K562 (cell line): ENCODE data around the gene BTD. TPM values are rescaled to one million over a fixed set of nuclear protein-coding genes. Genes with fewer than 3 reads are reported as not detected.

Experiments
- ASH1L ChIP-seq: fragments of 450-650 bp; IDR thresholded peaks from 2 replicates; pipeline ENCODE4 v1.6.1; 2018; ENCODE audit warnings: borderline replicate concordance, mild to moderate bottlenecking, low read depth; ENCODE audit not compliant: partially characterized antibody
- CBFA2T3 ChIP-seq: fragments of 450-650 bp; IDR thresholded peaks from 2 replicates; pipeline ENCODE4 v1.6.1; 2017
- CTBP1 ChIP-seq: fragments of 450-650 bp; IDR thresholded peaks from 2 replicates; pipeline ENCODE4 v1.6.1; 2016; ENCODE audit warnings: borderline replicate concordance
- ELF4 ChIP-seq: fragments of 450-650 bp; formaldehyde crosslinking; IDR thresholded peaks from 2 replicates; pipeline ENCODE4 v1.4.0; 2022; ENCODE audit warnings: missing genetic modification characterization
- ID3 ChIP-seq, 2 experiments: fragments of 250-450 bp in 1 of 2; fragments of 450-650 bp in 1 of 2; sonication (Bioruptor Pico) in 1 of 2; IDR thresholded peaks; 2 replicates each; pipeline versions ENCODE4 v1.6.1 to v1.8.0; 2016 to 2021; ENCODE audit warnings: mild to moderate bottlenecking in 2 of 2, moderate library complexity in 2 of 2, missing compliant biosample characterization in 1 of 2, missing genetic modification characterization in 1 of 2
- KLF1 ChIP-seq: fragments of 450-650 bp; IDR thresholded peaks from 2 replicates; pipeline ENCODE4 v1.6.1; 2016; ENCODE audit warnings: missing genetic modification characterization, missing compliant biosample characterization
- LEF1 ChIP-seq: fragments of 450-650 bp; IDR thresholded peaks from 2 replicates; pipeline ENCODE4 v1.6.1; 2016; ENCODE audit warnings: mild to moderate bottlenecking
- MECOM ChIP-seq: fragments of 250-450 bp; sonication (Bioruptor Pico); IDR thresholded peaks from 2 replicates; pipeline ENCODE4 v1.8.0; 2022; ENCODE audit warnings: inconsistent platforms
- MTA1 ChIP-seq: fragments of 450-650 bp; IDR thresholded peaks from 2 replicates; pipeline ENCODE4 v1.6.1; 2017; ENCODE audit warnings: borderline replicate concordance
- POU5F1 ChIP-seq: fragments of 150-350 bp; IDR thresholded peaks from 2 replicates; pipeline ENCODE4 v1.6.1; 2014; ENCODE audit warnings: borderline replicate concordance, low read length, low read depth, mild to moderate bottlenecking; ENCODE audit not compliant: partially characterized antibody
- PTRF ChIP-seq: fragments of 450-650 bp; IDR thresholded peaks from 2 replicates; pipeline ENCODE4 v1.6.1; 2016; ENCODE audit warnings: mild to moderate bottlenecking, missing genetic modification characterization, missing compliant biosample characterization
- RFX7 ChIP-seq: fragments of 250-450 bp; sonication (Bioruptor Pico); IDR thresholded peaks from 2 replicates; pipeline ENCODE4 v1.5.1; 2021; ENCODE audit warnings: mild to moderate bottlenecking
- SRF ChIP-seq, 2 experiments: fragments of 250-450, 450-650 bp in 1 of 2; sonication (Bioruptor Pico) in 1 of 2; sonication (generic) in 1 of 2; formaldehyde crosslinking; IDR thresholded peaks; 2 replicates each; pipeline versions ENCODE4 v1.5.0 to v1.5.1; 2020 to 2022; ENCODE audit warnings: mild to moderate bottlenecking in 1 of 2, missing genetic modification reagents in 1 of 2
- SUPT5H ChIP-seq: fragments of 450-650 bp; IDR thresholded peaks from 2 replicates; pipeline ENCODE4 v1.6.1; 2016
- TCF15 ChIP-seq: fragments of 250-450 bp; sonication (Bioruptor Pico); IDR thresholded peaks from 2 replicates; pipeline ENCODE4 v1.8.0; 2022; ENCODE audit warnings: moderate library complexity, mild to moderate bottlenecking, inconsistent platforms
- TFE3 ChIP-seq: fragments of 450-650 bp; formaldehyde crosslinking; IDR thresholded peaks from 2 replicates; pipeline ENCODE4 v1.4.0; 2020; ENCODE audit warnings: mild to moderate bottlenecking, mixed read lengths
- TSC22D4 ChIP-seq: fragments of 450-650 bp; IDR thresholded peaks from 2 replicates; pipeline ENCODE4 v1.6.1; 2016; ENCODE audit warnings: missing genetic modification characterization, missing biosample characterization, control low read depth
- USF2 ChIP-seq: sonication (generic); formaldehyde crosslinking; IDR thresholded peaks from 2 replicates; pipeline ENCODE4 v1.5.0; 2020; ENCODE audit warnings: missing genetic modification reagents
- ZC3H11A ChIP-seq: IDR thresholded peaks from 2 replicates; pipeline ENCODE4 v1.6.1; 2012; ENCODE audit warnings: low read depth, low read length, improper control_type of control experiment
- ZNF347 ChIP-seq: fragments of 450-650 bp; formaldehyde crosslinking; IDR thresholded peaks from 2 replicates; pipeline ENCODE4 v1.4.0; 2020; ENCODE audit warnings: low read depth, mild to moderate bottlenecking, moderate library complexity
- polyA plus RNA-seq, 8 experiments: library from polyadenylated mRNA; depleted of rRNA in 4 of 8; stranded (reverse) in 5 of 8; unstranded in 3 of 8; fragments of >200 nt; fragmentation: Nextera tagmentation in 2 of 8; fragmentation: Illumina TruSeq in 1 of 8; extraction: Ambion mirVana in 2 of 8; extraction: Trizol in 1 of 8; gene quantifications; 2 replicates each; pipeline versions ENCODE4 v1.2.1 to v1.2.3, GENCODE V29; 2011 to 2014; ENCODE audit warnings: inconsistent platforms in 1 of 8, missing spikeins in 1 of 8
- total RNA-seq, 7 experiments: library from RNA; depleted of rRNA in 6 of 7; stranded (reverse); fragments of >200 nt in 6 of 7; fragmentation: Illumina TruSeq in 2 of 7; extraction: Trizol in 2 of 7; gene quantifications; 2 replicates each; pipeline versions ENCODE4 v1.2.1 to v1.2.3, GENCODE V29; 2011 to 2021; ENCODE audit warnings: low replicate concordance in 1 of 7
- TF ChIP-seq, protein P1 (sequence below): sonication (generic); IDR thresholded peaks from 2 replicates; pipeline ENCODE4 v1.6.1; 2016
- TF ChIP-seq, protein P2 (sequence below): sonication (generic); formaldehyde crosslinking; IDR thresholded peaks from 2 replicates; pipeline ENCODE4 v1.8.0; 2022; ENCODE audit warnings: mild to moderate bottlenecking, missing genetic modification reagents, borderline replicate concordance

The BTD gene
- total and polyA plus RNA-seq, 9 of the 15 experiments (the other 6 are each of a cell fraction or from before 2014, with no cell fraction given) = 6.6 to 26.2 (median 10.6) TPM

DNA sequence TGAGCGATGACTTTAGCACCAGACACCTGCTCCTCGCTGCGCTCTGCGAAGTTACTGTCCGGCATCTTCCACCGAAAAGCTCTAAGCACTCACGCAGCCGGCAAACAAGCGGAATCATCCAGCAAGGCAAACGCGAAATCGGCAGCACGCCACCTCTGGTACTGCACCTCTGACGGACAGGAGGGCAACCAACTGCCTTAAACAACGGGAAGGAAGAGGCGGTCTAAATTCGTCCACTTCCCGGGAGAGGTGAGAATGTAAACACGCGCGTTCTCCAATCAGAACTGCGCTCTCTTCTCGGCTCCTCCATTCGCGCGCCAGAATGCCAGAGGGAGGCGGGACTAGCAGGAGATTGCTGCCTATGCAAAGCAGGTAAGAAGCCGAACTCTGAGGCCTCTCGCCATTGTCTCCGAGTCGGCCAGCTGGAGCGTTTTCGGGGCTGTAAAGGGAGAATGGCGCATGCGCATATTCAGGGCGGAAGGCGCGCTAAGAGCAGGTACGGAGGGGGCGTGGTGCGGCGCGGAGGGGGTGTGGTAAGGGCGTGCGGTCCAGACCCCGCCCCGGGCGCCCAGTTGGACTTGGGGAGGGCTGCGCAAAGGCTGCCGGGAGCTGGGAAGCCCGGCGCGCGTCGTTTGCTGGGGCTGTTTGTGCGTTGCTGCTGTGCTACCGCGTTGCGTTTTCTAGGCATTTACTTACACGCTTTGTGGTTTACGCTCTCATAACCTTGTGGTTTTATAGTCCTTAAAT lies at the start of gene BTD, which contains the start of gene HACL1 (continued):
- TF ChIP-seq ELF4 (0 out of 2 replicates have a peak, but pooled peaks have one; percentile 69), POU5F1 (peak; percentile 71), SRF (CRISPR knock-in tag; IDR thresholded peaks at IDR 0.05) (no peak; a peak in 1 of 4 replicates), KLF1 (tag) (0 out of 2 replicates have a peak, but pooled peaks have one; percentile 43), ZC3H11A (no peak), ASH1L (peak; percentile 95), ZNF347 (CRISPR knock-in tag) (no peak), PTRF (tag) (no peak), RFX7 (no peak), TCF15 (CRISPR knock-in tag) (no peak), TFE3 (no peak), MECOM (CRISPR knock-in tag) (no peak), TSC22D4 (no peak), MTA1 (no peak), SUPT5H (peak; percentile 95), LEF1 (peak; percentile 55; the same call in 1 of the 2 replicates), CBFA2T3 (no peak), ID3 (CRISPR knock-in tag; IDR thresholded peaks at IDR 0.05) (no peak), ID3 (tag; IDR thresholded peaks at IDR 0.05) (0 out of 2 replicates have a peak, but pooled peaks have one; percentile 53), USF2 (CRISPR knock-in tag) (no peak), CTBP1 (peak; percentile 65; the same call in 1 of the 2 replicates)
- TF ChIP-seq, protein P1, sequence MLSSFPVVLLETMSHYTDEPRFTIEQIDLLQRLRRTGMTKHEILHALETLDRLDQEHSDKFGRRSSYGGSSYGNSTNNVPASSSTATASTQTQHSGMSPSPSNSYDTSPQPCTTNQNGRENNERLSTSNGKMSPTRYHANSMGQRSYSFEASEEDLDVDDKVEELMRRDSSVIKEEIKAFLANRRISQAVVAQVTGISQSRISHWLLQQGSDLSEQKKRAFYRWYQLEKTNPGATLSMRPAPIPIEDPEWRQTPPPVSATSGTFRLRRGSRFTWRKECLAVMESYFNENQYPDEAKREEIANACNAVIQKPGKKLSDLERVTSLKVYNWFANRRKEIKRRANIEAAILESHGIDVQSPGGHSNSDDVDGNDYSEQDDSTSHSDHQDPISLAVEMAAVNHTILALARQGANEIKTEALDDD = no peak
- TF ChIP-seq, protein P2, sequence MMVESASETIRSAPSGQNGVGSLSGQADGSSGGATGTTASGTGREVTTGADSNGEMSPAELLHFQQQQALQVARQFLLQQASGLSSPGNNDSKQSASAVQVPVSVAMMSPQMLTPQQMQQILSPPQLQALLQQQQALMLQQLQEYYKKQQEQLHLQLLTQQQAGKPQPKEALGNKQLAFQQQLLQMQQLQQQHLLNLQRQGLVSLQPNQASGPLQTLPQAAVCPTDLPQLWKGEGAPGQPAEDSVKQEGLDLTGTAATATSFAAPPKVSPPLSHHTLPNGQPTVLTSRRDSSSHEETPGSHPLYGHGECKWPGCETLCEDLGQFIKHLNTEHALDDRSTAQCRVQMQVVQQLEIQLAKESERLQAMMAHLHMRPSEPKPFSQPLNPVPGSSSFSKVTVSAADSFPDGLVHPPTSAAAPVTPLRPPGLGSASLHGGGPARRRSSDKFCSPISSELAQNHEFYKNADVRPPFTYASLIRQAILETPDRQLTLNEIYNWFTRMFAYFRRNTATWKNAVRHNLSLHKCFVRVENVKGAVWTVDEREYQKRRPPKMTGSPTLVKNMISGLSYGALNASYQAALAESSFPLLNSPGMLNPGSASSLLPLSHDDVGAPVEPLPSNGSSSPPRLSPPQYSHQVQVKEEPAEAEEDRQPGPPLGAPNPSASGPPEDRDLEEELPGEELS (CRISPR knock-in tag) = peak; percentile 86; the same call in 1 of the 2 replicates
